GM10266 (cell line): Measurements from ENCODE around the gene DNMT1.

ENCODE experiments used
- DNase-seq: peaks from one replicate; pipeline ENCODE4 v3.0.0; 2012; ENCODE audit errors: extremely low spot score
- TF ChIP-seq, protein P1 (sequence below): IDR thresholded peaks from 2 replicates; pipeline ENCODE4 v1.5.1; 2012; ENCODE audit warnings: mild to moderate bottlenecking, low read depth; ENCODE audit not compliant: control insufficient read depth, insufficient read depth; ENCODE audit errors: missing control alignments

Gene DNMT1

DNA sequence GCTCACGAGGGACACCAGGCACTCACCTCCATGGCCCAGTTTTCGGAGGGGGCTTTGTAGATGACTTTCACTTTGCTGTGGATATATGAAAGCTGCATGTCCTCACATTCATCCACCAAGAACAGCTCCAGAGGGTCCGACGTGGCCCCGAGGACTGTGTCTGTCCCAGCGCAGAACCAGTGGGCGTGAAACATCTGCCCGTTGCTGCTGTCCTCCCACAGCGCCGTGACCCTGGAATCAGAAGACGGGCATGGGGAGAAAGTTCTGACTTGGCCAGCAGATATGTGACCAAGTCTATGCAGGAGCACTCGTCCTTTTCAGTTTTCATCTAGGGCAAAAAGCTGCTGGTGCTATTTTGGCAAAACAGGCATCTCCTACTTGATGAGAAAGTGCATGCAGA is 45.3 kb downstream of the DNMT1 start:
- no peak for DNase-seq
- TF ChIP-seq, protein P1, sequence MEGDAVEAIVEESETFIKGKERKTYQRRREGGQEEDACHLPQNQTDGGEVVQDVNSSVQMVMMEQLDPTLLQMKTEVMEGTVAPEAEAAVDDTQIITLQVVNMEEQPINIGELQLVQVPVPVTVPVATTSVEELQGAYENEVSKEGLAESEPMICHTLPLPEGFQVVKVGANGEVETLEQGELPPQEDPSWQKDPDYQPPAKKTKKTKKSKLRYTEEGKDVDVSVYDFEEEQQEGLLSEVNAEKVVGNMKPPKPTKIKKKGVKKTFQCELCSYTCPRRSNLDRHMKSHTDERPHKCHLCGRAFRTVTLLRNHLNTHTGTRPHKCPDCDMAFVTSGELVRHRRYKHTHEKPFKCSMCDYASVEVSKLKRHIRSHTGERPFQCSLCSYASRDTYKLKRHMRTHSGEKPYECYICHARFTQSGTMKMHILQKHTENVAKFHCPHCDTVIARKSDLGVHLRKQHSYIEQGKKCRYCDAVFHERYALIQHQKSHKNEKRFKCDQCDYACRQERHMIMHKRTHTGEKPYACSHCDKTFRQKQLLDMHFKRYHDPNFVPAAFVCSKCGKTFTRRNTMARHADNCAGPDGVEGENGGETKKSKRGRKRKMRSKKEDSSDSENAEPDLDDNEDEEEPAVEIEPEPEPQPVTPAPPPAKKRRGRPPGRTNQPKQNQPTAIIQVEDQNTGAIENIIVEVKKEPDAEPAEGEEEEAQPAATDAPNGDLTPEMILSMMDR = no peak

DNA sequence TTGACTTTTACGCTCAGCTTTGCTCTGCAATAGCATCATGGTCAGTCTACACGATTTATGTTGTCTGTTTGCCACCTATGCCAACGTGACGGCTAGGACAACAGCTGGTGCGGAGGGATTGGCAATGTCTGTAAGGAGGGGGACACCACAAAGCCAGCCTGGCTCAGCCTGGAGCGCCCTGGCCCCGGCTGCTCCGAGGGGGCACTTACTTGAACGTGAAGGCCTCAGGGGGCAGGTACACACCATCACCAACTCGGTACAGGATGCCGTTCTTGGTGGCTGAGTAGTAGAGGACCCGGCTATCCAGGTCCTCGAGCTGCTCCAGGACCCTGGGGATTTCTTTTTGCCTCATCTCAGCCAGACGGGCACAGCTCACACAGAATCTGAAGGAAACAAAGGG is 48.6 kb downstream of the DNMT1 start:
- TF ChIP-seq, protein P1 = no peak
- DNase-seq = no peak

DNA sequence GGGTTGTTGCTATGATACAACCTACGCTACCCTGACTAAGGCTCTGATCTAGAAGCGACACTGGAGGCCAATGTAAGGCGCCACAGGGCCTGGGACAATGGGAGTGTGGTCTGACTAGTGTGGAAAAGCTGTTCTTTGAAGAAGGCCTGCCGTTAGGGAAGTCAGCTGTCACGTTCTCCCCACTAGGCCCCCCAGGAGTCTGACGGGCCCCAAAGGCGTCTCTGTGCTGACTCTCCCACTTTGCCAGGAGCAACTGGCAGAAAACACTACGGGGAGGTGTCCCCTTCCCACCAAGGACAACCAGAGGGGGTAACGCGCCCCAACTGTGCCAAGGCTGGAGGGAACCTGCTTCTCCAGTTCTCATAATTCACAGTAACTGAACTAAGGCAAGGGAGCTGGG is 49.7 kb downstream of the DNMT1 start:
- no peak for DNase-seq
- TF ChIP-seq, protein P1 = no peak

DNA sequence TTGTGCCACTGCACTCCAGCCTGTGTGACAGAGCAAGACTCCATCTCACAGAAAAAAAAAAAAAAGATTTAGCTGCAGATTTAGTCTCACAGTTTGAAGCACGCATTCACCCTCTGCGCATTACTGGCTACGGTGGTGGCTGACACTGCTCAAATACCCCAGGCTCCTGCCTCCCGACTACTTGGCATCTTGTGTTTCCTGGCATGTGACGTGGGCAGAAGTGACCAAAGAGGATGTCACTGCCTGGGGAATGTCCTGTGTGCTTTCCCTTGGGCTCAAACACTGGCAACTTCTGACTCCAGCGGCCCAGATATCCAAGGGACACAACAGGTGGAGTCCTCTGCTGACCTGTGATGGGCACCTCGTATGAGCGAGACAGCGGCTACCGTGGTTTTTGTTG is 50.4 kb downstream of the DNMT1 start:
- TF ChIP-seq, protein P1 = no peak
- no peak for DNase-seq

DNA sequence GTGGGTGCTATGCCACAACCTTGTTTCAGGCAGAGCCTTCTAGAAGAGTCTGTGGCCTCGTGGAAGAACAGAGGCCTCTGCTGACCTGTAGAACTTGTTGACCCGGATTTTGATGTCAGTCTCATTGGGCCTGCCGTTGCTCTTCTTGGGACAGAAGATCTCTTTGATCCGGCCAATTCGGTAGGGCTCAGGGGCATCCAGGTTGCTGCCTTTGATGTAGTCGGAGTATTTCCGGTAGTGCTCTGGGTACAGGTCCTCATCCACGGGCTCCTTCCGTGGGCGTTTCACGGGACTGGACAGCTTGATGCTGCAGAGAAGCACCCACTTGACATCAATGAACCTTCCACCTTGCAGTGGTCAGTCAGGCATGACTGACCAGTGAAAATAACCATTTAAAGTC is 51.1 kb downstream of the DNMT1 start:
- DNase-seq = no peak
- TF ChIP-seq, protein P1 = no peak

DNA sequence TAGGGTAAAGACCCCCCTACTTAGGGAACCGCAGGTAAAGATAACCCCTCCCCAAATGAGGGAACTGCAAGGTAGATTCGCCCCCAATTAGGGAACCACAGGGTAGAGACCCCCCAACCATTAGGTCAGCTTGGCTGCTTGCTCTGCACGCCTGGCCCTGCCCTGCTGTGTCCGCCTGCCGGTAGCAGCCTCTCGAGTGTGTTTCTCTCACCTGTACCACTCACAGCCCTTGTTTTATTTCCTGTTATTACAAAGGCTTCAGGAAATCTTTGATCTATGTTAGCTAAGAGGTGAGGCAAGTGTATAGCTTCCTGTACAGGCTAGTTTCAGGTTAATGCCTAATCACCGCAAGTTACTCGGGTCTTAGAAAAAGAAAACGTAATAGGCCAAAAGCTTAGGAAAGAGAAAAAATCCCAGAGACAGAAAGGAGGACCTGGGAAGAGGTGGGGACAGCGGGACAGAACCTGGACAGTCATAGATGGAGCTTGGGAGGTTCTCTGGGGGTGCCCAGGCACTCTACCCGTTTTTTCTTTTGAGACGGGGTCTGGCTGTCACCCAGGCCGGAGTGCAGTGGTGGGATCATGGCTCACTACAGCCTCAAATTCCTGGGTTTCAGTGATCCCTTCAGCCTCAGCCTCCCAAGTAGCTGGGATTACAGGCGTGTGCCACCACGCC is 51.9 kb downstream of the DNMT1 start:
- TF ChIP-seq, protein P1 = no peak

DNA sequence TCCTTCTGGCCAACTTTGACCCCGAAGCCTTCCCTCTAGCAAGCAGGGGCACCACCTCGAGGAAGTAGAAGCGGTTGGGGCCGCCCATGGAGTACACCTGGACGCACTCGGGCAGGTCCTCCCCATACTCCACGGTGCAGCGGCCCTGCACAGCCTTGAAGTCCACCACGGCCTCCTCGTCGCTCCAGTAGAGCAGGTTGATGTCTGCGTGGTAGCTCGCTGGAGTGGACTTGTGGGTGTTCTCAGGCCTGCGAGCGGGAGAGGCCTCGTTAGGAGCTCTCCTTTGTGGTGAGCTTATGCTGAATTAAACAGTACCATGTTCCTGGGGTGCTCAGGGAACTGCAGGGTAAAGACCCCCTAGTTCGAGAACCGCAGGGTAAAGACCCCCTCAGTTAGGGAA is 52.8 kb downstream of the DNMT1 start:
- TF ChIP-seq, protein P1 = no peak

More for the DNA sequence above, 51.9 kb downstream of the DNMT1 start:
- no peak for DNase-seq

More for the DNA sequence above, 52.8 kb downstream of the DNMT1 start:
- DNase-seq = no peak
